Measurements from ENCODE around the gene KRT71.
"Not testable (repeated sequence)": the region's sequence is repeated elsewhere in the genome, so short reads cannot be mapped to it uniquely, and the experiment has no call there.

Gene KRT71

GRCh38 chr12:52521175-52521567, 31.8 kb downstream of the KRT71 start:
- DNase-seq (ENCODE audit: low spot score) = peak; percentile 59

GRCh38 chr12:52519826-52520662, 32.9 kb downstream of the KRT71 start, which contains the start of gene KRT5:
KRT5 (minus strand) TSS chr12:52520394; CDS start chr12:52520296, 98 bp downstream.
- no peak for DNase-seq (ENCODE audit: low spot score)

- no peak for DNase-seq (ENCODE audit: low spot score)
These were observed 33.6 kb downstream of the KRT71 start for GRCh38 chr12:52519387-52519703.

GRCh38 chr12:52518574-52519386, 34.2 kb downstream of the KRT71 start:
- DNase-seq (ENCODE audit: low spot score) = no peak

GRCh38 chr12:52517888-52518287, 35.1 kb downstream of the KRT71 start:
- DNase-seq (ENCODE audit: low spot score) = no peak

GRCh38 chr12:52517005-52517835, 35.7 kb downstream of the KRT71 start:
- DNase-seq (ENCODE audit: low spot score) = no peak

GRCh38 chr12:52515927-52516831, 36.8 kb downstream of the KRT71 start:
- no peak for DNase-seq (ENCODE audit: low spot score)

- no peak for DNase-seq (ENCODE audit: low spot score)
These were observed 37.7 kb downstream of the KRT71 start for GRCh38 chr12:52515319-52515646.

GRCh38 chr12:52514471-52515318, 38.2 kb downstream of the KRT71 start:
- DNase-seq (ENCODE audit: low spot score) = no peak

GRCh38 chr12:52513736-52514135, 39.2 kb downstream of the KRT71 start:
- DNase-seq (ENCODE audit: low spot score) = no peak

- DNase-seq (ENCODE audit: low spot score) = no peak
These were observed 44.7 kb downstream of the KRT71 start for GRCh38 chr12:52508211-52508610.

GRCh38 chr12:52506858-52507715, 45.9 kb downstream of the KRT71 start:
- DNase-seq (ENCODE audit: low spot score) = peak; percentile 59

GRCh38 chr12:52502877-52503276, 50.1 kb downstream of the KRT71 start:
- no peak for DNase-seq (ENCODE audit: low spot score)

GRCh38 chr12:52501490-52501889, 51.5 kb downstream of the KRT71 start:
- DNase-seq (ENCODE audit: low spot score) = no peak

- DNase-seq (ENCODE audit: low spot score) = not testable (repeated sequence)
These were observed 52.4 kb downstream of the KRT71 start for GRCh38 chr12:52500574-52500973.

- no peak for DNase-seq (ENCODE audit: low spot score)
These were observed 53.0 kb downstream of the KRT71 start for GRCh38 chr12:52499806-52500560.

GRCh38 chr12:52498946-52499345, 54.0 kb downstream of the KRT71 start:
- no peak for DNase-seq (ENCODE audit: low spot score)

GRCh38 chr12:52497975-52498374, 55.0 kb downstream of the KRT71 start:
- no peak for DNase-seq (ENCODE audit: low spot score)

- DNase-seq (ENCODE audit: low spot score) = peak; percentile 72
These were observed 56.3 kb downstream of the KRT71 start for GRCh38 chr12:52496590-52497071.

All from LoVo (cell line).